Stomach (tissue), 4 donors: ENCODE measurements around the gene CLSTN2.

Source experiments
- POLR2A ChIP-seq, 4 donors: fragments of 450-650 bp; IDR thresholded peaks; one replicate each; pipeline ENCODE4 v1.6.1; 2016; ENCODE audit warnings: antibody characterized with exemption in 4 of 4, control low read depth in 2 of 4, mild to moderate bottlenecking in 1 of 4, moderate library complexity in 1 of 4
- POLR2AphosphoS5 ChIP-seq, 3 donors: sonication (generic); formaldehyde crosslinking; IDR thresholded peaks; one replicate each; pipeline ENCODE4 v1.6.1; 2016; ENCODE audit warnings: antibody characterized with exemption in 3 of 3
- TF ChIP-seq, protein P1 (sequence below), 7 experiments: fragments of 450-650 bp in 4 of 7; fragments of 200-600 bp in 3 of 7; sonication (generic) in 3 of 7; IDR thresholded peaks; one replicate each; pipeline ENCODE4 v1.5.1; 2016 to 2019; ENCODE audit warnings: antibody characterized with exemption in 7 of 7, control low read depth in 2 of 7, mild to moderate bottlenecking in 1 of 7

DNA sequence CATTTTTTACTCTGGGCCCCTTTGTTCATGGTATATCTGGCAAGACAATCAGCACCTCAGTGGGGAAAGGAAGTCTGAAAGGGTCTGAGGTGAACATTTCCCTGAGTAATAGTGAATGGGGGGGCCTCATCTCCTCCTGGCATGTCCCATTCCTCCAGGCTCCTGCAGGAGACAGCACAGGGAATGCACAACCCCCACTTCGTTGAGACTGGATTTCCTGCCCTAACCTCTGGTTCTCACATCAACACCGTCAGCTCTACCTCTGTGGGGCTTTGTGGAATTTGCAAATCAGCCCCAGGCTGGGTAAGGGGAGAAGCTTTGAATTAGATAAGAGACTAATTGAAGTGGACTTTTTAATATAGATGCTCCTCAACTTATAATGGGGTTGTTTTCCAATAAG is 574.5 kb downstream of the CLSTN2 start:
- TF ChIP-seq, protein P1, sequence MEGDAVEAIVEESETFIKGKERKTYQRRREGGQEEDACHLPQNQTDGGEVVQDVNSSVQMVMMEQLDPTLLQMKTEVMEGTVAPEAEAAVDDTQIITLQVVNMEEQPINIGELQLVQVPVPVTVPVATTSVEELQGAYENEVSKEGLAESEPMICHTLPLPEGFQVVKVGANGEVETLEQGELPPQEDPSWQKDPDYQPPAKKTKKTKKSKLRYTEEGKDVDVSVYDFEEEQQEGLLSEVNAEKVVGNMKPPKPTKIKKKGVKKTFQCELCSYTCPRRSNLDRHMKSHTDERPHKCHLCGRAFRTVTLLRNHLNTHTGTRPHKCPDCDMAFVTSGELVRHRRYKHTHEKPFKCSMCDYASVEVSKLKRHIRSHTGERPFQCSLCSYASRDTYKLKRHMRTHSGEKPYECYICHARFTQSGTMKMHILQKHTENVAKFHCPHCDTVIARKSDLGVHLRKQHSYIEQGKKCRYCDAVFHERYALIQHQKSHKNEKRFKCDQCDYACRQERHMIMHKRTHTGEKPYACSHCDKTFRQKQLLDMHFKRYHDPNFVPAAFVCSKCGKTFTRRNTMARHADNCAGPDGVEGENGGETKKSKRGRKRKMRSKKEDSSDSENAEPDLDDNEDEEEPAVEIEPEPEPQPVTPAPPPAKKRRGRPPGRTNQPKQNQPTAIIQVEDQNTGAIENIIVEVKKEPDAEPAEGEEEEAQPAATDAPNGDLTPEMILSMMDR (IDR thresholded peaks at IDR 0.05) = no peak
- no peak for TF ChIP-seq POLR2A (IDR thresholded peaks at IDR 0.05)
- TF ChIP-seq POLR2AphosphoS5 (IDR thresholded peaks at IDR 0.05) = no peak
